Liver (tissue), 9 donors: ENCODE results near the gene MYO1C. TPM values are rescaled to one million over a fixed set of nuclear protein-coding genes. Genes with fewer than 3 reads are reported as not detected.

Experiments
- DNase-seq: peaks from one replicate; pipeline ENCODE4 v3.0.0-alpha.2; 2017; ENCODE audit warnings: low spot score
- H3K27ac ChIP-seq, 2 donors: one replicate each; pipeline ENCODE4 v1.7.0; 2013; ENCODE audit warnings: inconsistent platforms in 2 of 2, low read length in 2 of 2, control low read depth in 1 of 2, low read depth in 1 of 2, mild to moderate bottlenecking in 1 of 2
- H3K27me3 ChIP-seq, 4 donors: one replicate each; pipeline versions ENCODE4 v1.6.1 to v1.7.0; 2013; ENCODE audit warnings: low read length in 3 of 4, inconsistent platforms in 1 of 4, mild to moderate bottlenecking in 1 of 4, moderate library complexity in 1 of 4; ENCODE audit not compliant: control insufficient read depth in 4 of 4, insufficient read depth in 4 of 4
- H3K36me3 ChIP-seq, 4 donors: one replicate each; pipeline versions ENCODE4 v1.6.1 to v1.7.0; 2013; ENCODE audit warnings: low read length in 3 of 4, mild to moderate bottlenecking in 3 of 4, low read depth in 1 of 4, moderate library complexity in 1 of 4; ENCODE audit not compliant: control insufficient read depth in 4 of 4, insufficient read depth in 3 of 4
- H3K4me1 ChIP-seq, 4 donors: one replicate each; pipeline versions ENCODE4 v1.6.1 to v1.7.0; 2013; ENCODE audit warnings: low read length in 3 of 4, mild to moderate bottlenecking in 3 of 4, moderate library complexity in 1 of 4; ENCODE audit not compliant: control insufficient read depth in 4 of 4, insufficient read depth in 4 of 4
- H3K4me3 ChIP-seq, 3 donors: one replicate each; pipeline versions ENCODE4 v1.6.1 to v1.7.0; 2013; ENCODE audit warnings: low read length in 3 of 3, control low read depth in 1 of 3, low read depth in 1 of 3, mild to moderate bottlenecking in 1 of 3
- H3K9ac ChIP-seq, 2 donors: one replicate each; pipeline ENCODE4 v1.7.0; 2013; ENCODE audit warnings: low read length in 2 of 2, mild to moderate bottlenecking in 2 of 2, moderate library complexity in 2 of 2, control low read depth in 1 of 2, low read depth in 1 of 2
- H3K9me3 ChIP-seq, 4 donors: one replicate each; pipeline versions ENCODE4 v1.6.1 to v1.7.0; 2013; ENCODE audit warnings: low read length in 3 of 4; ENCODE audit not compliant: control insufficient read depth in 4 of 4
- ATF3 ChIP-seq: IDR thresholded peaks from 2 replicates; pipeline ENCODE4 v1.6.1; 2016; ENCODE audit warnings: antibody characterized with exemption
- EGR1 ChIP-seq, 2 donors: IDR thresholded peaks; 2 replicates each; pipeline ENCODE4 v1.6.1; 2016 to 2018; ENCODE audit warnings: antibody characterized with exemption in 2 of 2, low read depth in 2 of 2
- FOXA1 ChIP-seq: IDR thresholded peaks from 2 replicates; pipeline ENCODE4 v1.6.1; 2016; ENCODE audit warnings: antibody characterized with exemption
- FOXA2 ChIP-seq: IDR thresholded peaks from 2 replicates; pipeline ENCODE4 v1.6.1; 2016; ENCODE audit warnings: antibody characterized with exemption
- GABPA ChIP-seq, 2 donors: IDR thresholded peaks in 1 of 2; conservative IDR thresholded peaks in 1 of 2; 2 replicates each; pipeline ENCODE4 v1.6.1; 2016; ENCODE audit warnings: antibody characterized with exemption in 2 of 2, mild to moderate bottlenecking in 1 of 2, moderate library complexity in 1 of 2
- HNF4A ChIP-seq, 2 donors: conservative IDR thresholded peaks; 2 replicates each; pipeline ENCODE4 v1.6.1; 2016; ENCODE audit warnings: antibody characterized with exemption in 2 of 2, mild to moderate bottlenecking in 2 of 2
- HNF4G ChIP-seq: IDR thresholded peaks from 2 replicates; pipeline ENCODE4 v1.6.1; 2016; ENCODE audit warnings: antibody characterized with exemption
- JUND ChIP-seq, 2 donors: IDR thresholded peaks; 2 replicates each; pipeline ENCODE4 v1.6.1; 2016; ENCODE audit warnings: antibody characterized with exemption in 2 of 2
- MAX ChIP-seq: IDR thresholded peaks from 2 replicates; pipeline ENCODE4 v1.6.1; 2016; ENCODE audit warnings: antibody characterized with exemption
- NR2F2 ChIP-seq: IDR thresholded peaks from 2 replicates; pipeline ENCODE4 v1.6.1; 2016; ENCODE audit warnings: antibody characterized with exemption
- RAD21 ChIP-seq, 2 donors: IDR thresholded peaks; 2 replicates each; pipeline ENCODE4 v1.6.1; 2016; ENCODE audit warnings: antibody characterized with exemption in 2 of 2, mild to moderate bottlenecking in 2 of 2
- REST ChIP-seq: IDR thresholded peaks from 2 replicates; pipeline ENCODE4 v1.6.1; 2016; ENCODE audit warnings: antibody characterized with exemption, mild to moderate bottlenecking
- RXRA ChIP-seq, 2 donors: IDR thresholded peaks; 2 replicates each; pipeline ENCODE4 v1.6.1; 2017 to 2018; ENCODE audit warnings: antibody characterized with exemption in 2 of 2, mild to moderate bottlenecking in 1 of 2
- SP1 ChIP-seq: IDR thresholded peaks from 2 replicates; pipeline ENCODE4 v1.6.1; 2018; ENCODE audit warnings: antibody characterized with exemption, mild to moderate bottlenecking
- TAF1 ChIP-seq: conservative IDR thresholded peaks from 2 replicates; pipeline ENCODE4 v1.6.1; 2016; ENCODE audit warnings: antibody characterized with exemption, mild to moderate bottlenecking
- YY1 ChIP-seq: IDR thresholded peaks from 2 replicates; pipeline ENCODE4 v1.6.1; 2016; ENCODE audit warnings: antibody characterized with exemption, mild to moderate bottlenecking
- WGBS: extraction: QIAGEN DNeasy Blood & Tissue Kit; methylation state at CpG from one replicate; pipeline ENCODE4 v1.1.7; 2013; 5-methylcytosine and 5-hydroxymethylcytosine counted together
- polyA plus RNA-seq, 2 donors: library from polyadenylated mRNA; stranded (reverse) in 1 of 2; unstranded in 1 of 2; fragments of 200-250 nt in 1 of 2; fragments of >200 nt in 1 of 2; fragmentation: Nextera tagmentation in 1 of 2; extraction: Ambion mirVana in 1 of 2; gene quantifications; one replicate each; pipeline versions ENCODE4 v1.2.1 to v1.2.3, GENCODE V29; 2013 to 2015
- total RNA-seq, 2 donors: library from RNA; depleted of rRNA; stranded (reverse); fragments of >200 nt; gene quantifications; one replicate each; pipeline ENCODE4 v1.2.3, GENCODE V29; 2014
- TF ChIP-seq, protein P1 (sequence below): fragments of 150-350 bp; IDR thresholded peaks from 2 replicates; pipeline ENCODE4 v1.5.1; 2017; ENCODE audit warnings: improper control_type of control experiment, low read depth, low read length; ENCODE audit not compliant: missing input control
- TF ChIP-seq, protein P2 (sequence below): IDR thresholded peaks from 2 replicates; pipeline ENCODE4 v1.6.1; 2016; ENCODE audit warnings: antibody characterized with exemption
- donor health status: healthy.
- donor health status: healthy.
- donor health status: healthy.
- donor health status: healthy.
- donor health status: healthy.

MYO1C gene
- total and polyA plus RNA-seq, 4 donors, result 20.3 to 61.7 (median 28.2) TPM

GRCh38 chr17:1467258-1467657 is 25.2 kb downstream of the MYO1C start:
- Histone ChIP-seq H3K9ac (no peak overlapping the region), H3K36me3 (peaks cover 0 to 10% (median 3%) of the 10 kb centered on the region in 4 donors), H3K4me3 (no peak overlapping the region), H3K4me1 (peaks cover 13 to 27% (median 20%) of the 10 kb centered on the region in 4 donors), H3K27ac (no peak overlapping the region), H3K27me3 (no peaks in the 10 kb centered on the region), H3K9me3 (no peaks in the 10 kb centered on the region)
- no peak for DNase-seq
- TF ChIP-seq MAX, result no peak
- no peak for TF ChIP-seq GABPA (IDR thresholded peaks at IDR 0.05 in 1 of 2, conservative IDR thresholded peaks at IDR 0.05 in 1 of 2)
- TF ChIP-seq FOXA2, result no peak
- TF ChIP-seq HNF4G, result no peak
- no peak for TF ChIP-seq JUND (IDR thresholded peaks at IDR 0.05)
- TF ChIP-seq HNF4A (conservative IDR thresholded peaks at IDR 0.05), result no peak
- no peak for TF ChIP-seq REST
- no peak for TF ChIP-seq FOXA1
- TF ChIP-seq RXRA (IDR thresholded peaks at IDR 0.05), result no peak
- TF ChIP-seq, protein P1, sequence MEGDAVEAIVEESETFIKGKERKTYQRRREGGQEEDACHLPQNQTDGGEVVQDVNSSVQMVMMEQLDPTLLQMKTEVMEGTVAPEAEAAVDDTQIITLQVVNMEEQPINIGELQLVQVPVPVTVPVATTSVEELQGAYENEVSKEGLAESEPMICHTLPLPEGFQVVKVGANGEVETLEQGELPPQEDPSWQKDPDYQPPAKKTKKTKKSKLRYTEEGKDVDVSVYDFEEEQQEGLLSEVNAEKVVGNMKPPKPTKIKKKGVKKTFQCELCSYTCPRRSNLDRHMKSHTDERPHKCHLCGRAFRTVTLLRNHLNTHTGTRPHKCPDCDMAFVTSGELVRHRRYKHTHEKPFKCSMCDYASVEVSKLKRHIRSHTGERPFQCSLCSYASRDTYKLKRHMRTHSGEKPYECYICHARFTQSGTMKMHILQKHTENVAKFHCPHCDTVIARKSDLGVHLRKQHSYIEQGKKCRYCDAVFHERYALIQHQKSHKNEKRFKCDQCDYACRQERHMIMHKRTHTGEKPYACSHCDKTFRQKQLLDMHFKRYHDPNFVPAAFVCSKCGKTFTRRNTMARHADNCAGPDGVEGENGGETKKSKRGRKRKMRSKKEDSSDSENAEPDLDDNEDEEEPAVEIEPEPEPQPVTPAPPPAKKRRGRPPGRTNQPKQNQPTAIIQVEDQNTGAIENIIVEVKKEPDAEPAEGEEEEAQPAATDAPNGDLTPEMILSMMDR, result no peak
- no peak for TF ChIP-seq YY1
- TF ChIP-seq TAF1, result no peak
- no peak for TF ChIP-seq ATF3
- TF ChIP-seq, protein P2, sequence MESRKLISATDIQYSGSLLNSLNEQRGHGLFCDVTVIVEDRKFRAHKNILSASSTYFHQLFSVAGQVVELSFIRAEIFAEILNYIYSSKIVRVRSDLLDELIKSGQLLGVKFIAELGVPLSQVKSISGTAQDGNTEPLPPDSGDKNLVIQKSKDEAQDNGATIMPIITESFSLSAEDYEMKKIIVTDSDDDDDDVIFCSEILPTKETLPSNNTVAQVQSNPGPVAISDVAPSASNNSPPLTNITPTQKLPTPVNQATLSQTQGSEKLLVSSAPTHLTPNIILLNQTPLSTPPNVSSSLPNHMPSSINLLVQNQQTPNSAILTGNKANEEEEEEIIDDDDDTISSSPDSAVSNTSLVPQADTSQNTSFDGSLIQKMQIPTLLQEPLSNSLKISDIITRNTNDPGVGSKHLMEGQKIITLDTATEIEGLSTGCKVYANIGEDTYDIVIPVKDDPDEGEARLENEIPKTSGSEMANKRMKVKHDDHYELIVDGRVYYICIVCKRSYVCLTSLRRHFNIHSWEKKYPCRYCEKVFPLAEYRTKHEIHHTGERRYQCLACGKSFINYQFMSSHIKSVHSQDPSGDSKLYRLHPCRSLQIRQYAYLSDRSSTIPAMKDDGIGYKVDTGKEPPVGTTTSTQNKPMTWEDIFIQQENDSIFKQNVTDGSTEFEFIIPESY, result no peak
- no peak for TF ChIP-seq RAD21 (IDR thresholded peaks at IDR 0.05)
- TF ChIP-seq NR2F2, result no peak
- TF ChIP-seq SP1, result no peak
- no peak for TF ChIP-seq EGR1 (IDR thresholded peaks at IDR 0.05; ENCODE audit: low read depth in 2 of 2)
- 95% methylated on average over 16 of the region's 16 CpGs for WGBS
